ENCODE results near the gene NR4A3. TPM values are rescaled to one million over a fixed set of nuclear protein-coding genes. Genes with fewer than 3 reads are reported as not detected.

NR4A3 gene
- polyA plus RNA-seq, 1 experiment: 2.3 TPM

GRCh38 chr9:99796231-99796630, 25.5 kb upstream of the NR4A3 start:
- H3K4me3 ChIP-seq (ENCODE audit: low read depth, low read length): no peak overlapping the region
- POLR2A ChIA-PET: interaction anchor here (0.5 kb wide), 1 partner anchor 537 kb away, joined by 10 read pairs; no protein-coding TSS in a partner anchor
- CTCF ChIA-PET: interaction anchor here (1.3 kb wide), 1 partner anchor 13 kb away, joined by 5 read pairs; no protein-coding TSS in a partner anchor
- no peak for DNase-seq (ENCODE audit: low read depth)
- H3K36me3 ChIP-seq (ENCODE audit: control insufficient read depth, insufficient read depth, low read length): no peaks in the 10 kb centered on the region
- H3K27me3 ChIP-seq (ENCODE audit: control insufficient read depth, insufficient read depth, low read length): no peaks in the 10 kb centered on the region
- TF ChIP-seq, protein P1, sequence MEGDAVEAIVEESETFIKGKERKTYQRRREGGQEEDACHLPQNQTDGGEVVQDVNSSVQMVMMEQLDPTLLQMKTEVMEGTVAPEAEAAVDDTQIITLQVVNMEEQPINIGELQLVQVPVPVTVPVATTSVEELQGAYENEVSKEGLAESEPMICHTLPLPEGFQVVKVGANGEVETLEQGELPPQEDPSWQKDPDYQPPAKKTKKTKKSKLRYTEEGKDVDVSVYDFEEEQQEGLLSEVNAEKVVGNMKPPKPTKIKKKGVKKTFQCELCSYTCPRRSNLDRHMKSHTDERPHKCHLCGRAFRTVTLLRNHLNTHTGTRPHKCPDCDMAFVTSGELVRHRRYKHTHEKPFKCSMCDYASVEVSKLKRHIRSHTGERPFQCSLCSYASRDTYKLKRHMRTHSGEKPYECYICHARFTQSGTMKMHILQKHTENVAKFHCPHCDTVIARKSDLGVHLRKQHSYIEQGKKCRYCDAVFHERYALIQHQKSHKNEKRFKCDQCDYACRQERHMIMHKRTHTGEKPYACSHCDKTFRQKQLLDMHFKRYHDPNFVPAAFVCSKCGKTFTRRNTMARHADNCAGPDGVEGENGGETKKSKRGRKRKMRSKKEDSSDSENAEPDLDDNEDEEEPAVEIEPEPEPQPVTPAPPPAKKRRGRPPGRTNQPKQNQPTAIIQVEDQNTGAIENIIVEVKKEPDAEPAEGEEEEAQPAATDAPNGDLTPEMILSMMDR (IDR thresholded peaks at IDR 0.05; ENCODE audit: insufficient read depth, low read depth, low read length): no peak

- no peak for DNase-seq (ENCODE audit: low read depth)
- ChIA-PET CTCF (no interaction called here), POLR2A (no interaction called here)
- Histone ChIP-seq H3K27me3 (ENCODE audit: control insufficient read depth, insufficient read depth, low read length) (no peaks in the 10 kb centered on the region), H3K4me3 (ENCODE audit: low read depth, low read length) (no peak overlapping the region), H3K36me3 (ENCODE audit: control insufficient read depth, insufficient read depth, low read length) (no peaks in the 10 kb centered on the region)
- TF ChIP-seq, protein P1 (IDR thresholded peaks at IDR 0.05; ENCODE audit: insufficient read depth, low read depth, low read length): no peak
These were observed 19.9 kb upstream of the NR4A3 start for GRCh38 chr9:99801775-99802174.

- Histone ChIP-seq H3K36me3 (ENCODE audit: control insufficient read depth, insufficient read depth, low read length) (no peaks in the 10 kb centered on the region), H3K27me3 (ENCODE audit: control insufficient read depth, insufficient read depth, low read length) (no peaks in the 10 kb centered on the region), H3K4me3 (ENCODE audit: low read depth, low read length) (no peak overlapping the region)
- ChIA-PET CTCF (interaction anchor here (0.5 to 0.6 kb wide), 2 partner anchors 144 to 479 kb away, joined by 3 read pairs; no protein-coding TSS in a partner anchor), POLR2A (no interaction called here)
- no peak for DNase-seq (ENCODE audit: low read depth)
- TF ChIP-seq, protein P1 (IDR thresholded peaks at IDR 0.05; ENCODE audit: insufficient read depth, low read depth, low read length): no peak
These were observed 18.0 kb upstream of the NR4A3 start for GRCh38 chr9:99803694-99804093.

- TF ChIP-seq, protein P1 (IDR thresholded peaks at IDR 0.05; ENCODE audit: insufficient read depth, low read depth, low read length): peak; percentile 71
- no peak overlapping the region for H3K4me3 ChIP-seq (ENCODE audit: low read depth, low read length)
- CTCF ChIA-PET: no interaction called here
- no peaks in the 10 kb centered on the region for H3K36me3 ChIP-seq (ENCODE audit: control insufficient read depth, insufficient read depth, low read length)
- POLR2A ChIA-PET: no interaction called here
- H3K27me3 ChIP-seq (ENCODE audit: control insufficient read depth, insufficient read depth, low read length): no peaks in the 10 kb centered on the region
- no peak for DNase-seq (ENCODE audit: low read depth)
These were observed 14.3 kb upstream of the NR4A3 start for GRCh38 chr9:99807276-99807852.

DNA sequence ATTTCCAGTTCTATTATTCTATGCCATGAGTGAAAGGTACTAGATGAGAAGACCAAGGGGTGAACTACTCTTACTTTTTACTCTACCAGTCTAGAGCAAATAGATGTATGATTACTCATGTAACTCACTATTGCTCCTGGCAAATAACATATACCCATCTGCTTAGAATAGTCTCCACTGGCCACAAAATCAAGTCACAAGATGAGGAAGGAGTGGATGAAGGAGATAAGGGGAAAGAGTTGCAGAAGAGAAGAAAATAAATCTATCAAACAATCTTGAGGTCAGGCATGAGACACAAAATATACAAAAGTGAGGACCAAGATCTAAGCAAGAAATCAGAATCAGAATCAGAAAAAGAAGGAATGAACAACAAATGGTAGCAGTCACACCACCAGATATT, 13.7 kb upstream of the NR4A3 start:
- H3K4me3 ChIP-seq (ENCODE audit: low read depth, low read length): no peak overlapping the region
- DNase-seq (ENCODE audit: low read depth): no peak
- TF ChIP-seq, protein P1 (IDR thresholded peaks at IDR 0.05; ENCODE audit: insufficient read depth, low read depth, low read length): no peak
- ChIA-PET POLR2A (no interaction called here), CTCF (no interaction called here)
- no peaks in the 10 kb centered on the region for H3K27me3 ChIP-seq (ENCODE audit: control insufficient read depth, insufficient read depth, low read length)
- no peaks in the 10 kb centered on the region for H3K36me3 ChIP-seq (ENCODE audit: control insufficient read depth, insufficient read depth, low read length)

Data from BJ (cell line).